Measurements from ENCODE around the gene OTOP2.

Gene OTOP2

GRCh38 chr17:74879308-74879707, 44.8 kb upstream of the OTOP2 start:
- no peaks in the 10 kb centered on the region for H3K79me2 ChIP-seq (ENCODE audit: insufficient read depth, low read length)
- no peak overlapping the region for H3K4me2 ChIP-seq (ENCODE audit: low read depth, low read length, poor library complexity, severe bottlenecking)
- no peak overlapping the region for H3K4me3 ChIP-seq (ENCODE audit: low read length, poor library complexity, severe bottlenecking)
- no peaks in the 10 kb centered on the region for H3K4me1 ChIP-seq (ENCODE audit: insufficient read depth, low read length, poor library complexity, severe bottlenecking)
- no peaks in the 10 kb centered on the region for H3F3A ChIP-seq (ENCODE audit: low read depth)
- H3K9me3 ChIP-seq (ENCODE audit: insufficient read depth, low read depth, low read length): no peaks in the 10 kb centered on the region
- H3K9ac ChIP-seq (ENCODE audit: low read depth, low read length, poor library complexity, severe bottlenecking): no peak overlapping the region
- H3K27me3 ChIP-seq (ENCODE audit: insufficient read depth, low read length, poor library complexity, severe bottlenecking): no peaks in the 10 kb centered on the region
- TF ChIP-seq, protein P1, sequence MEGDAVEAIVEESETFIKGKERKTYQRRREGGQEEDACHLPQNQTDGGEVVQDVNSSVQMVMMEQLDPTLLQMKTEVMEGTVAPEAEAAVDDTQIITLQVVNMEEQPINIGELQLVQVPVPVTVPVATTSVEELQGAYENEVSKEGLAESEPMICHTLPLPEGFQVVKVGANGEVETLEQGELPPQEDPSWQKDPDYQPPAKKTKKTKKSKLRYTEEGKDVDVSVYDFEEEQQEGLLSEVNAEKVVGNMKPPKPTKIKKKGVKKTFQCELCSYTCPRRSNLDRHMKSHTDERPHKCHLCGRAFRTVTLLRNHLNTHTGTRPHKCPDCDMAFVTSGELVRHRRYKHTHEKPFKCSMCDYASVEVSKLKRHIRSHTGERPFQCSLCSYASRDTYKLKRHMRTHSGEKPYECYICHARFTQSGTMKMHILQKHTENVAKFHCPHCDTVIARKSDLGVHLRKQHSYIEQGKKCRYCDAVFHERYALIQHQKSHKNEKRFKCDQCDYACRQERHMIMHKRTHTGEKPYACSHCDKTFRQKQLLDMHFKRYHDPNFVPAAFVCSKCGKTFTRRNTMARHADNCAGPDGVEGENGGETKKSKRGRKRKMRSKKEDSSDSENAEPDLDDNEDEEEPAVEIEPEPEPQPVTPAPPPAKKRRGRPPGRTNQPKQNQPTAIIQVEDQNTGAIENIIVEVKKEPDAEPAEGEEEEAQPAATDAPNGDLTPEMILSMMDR (conservative IDR thresholded peaks at IDR 0.05; ENCODE audit: low read length): no peak
- no peak for TF ChIP-seq EZH2phosphoT487 (IDR thresholded peaks at IDR 0.05; ENCODE audit: borderline replicate concordance)
- H4K20me1 ChIP-seq (ENCODE audit: insufficient read depth, low read length, poor library complexity, severe bottlenecking): no peaks in the 10 kb centered on the region
- H3K36me3 ChIP-seq (ENCODE audit: insufficient read depth, low read length): no peaks in the 10 kb centered on the region
- no peak overlapping the region for H2AFZ ChIP-seq (ENCODE audit: low read length)
- H3K9me2 ChIP-seq (replicated peaks; ENCODE audit: low read depth, low read length): no peaks in the 10 kb centered on the region

DNA sequence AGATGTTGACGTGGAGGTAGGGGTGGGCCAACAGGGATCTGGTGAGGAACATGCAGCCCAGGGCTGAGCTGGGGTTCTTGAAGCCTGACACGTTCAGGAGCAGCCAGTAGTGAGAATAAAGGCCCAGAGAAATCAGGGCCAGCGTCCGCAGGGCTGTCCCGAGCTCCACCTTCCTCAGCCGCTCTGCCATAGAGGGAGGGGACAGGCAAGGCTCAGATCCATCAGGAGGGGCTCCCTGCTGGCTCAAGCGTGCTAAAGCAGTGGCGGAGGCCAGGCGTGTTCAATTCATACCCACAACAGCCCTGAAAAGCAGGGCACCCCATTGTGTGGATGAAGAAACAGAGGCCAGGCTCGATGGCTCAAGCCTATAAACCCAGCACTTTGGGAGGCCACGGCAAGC, 43.0 kb upstream of the OTOP2 start:
- Histone ChIP-seq H3K9me2 (replicated peaks; ENCODE audit: low read depth, low read length) (no peaks in the 10 kb centered on the region), H4K20me1 (ENCODE audit: insufficient read depth, low read length, poor library complexity, severe bottlenecking) (no peaks in the 10 kb centered on the region), H3K79me2 (ENCODE audit: insufficient read depth, low read length) (no peaks in the 10 kb centered on the region), H3K9ac (ENCODE audit: low read depth, low read length, poor library complexity, severe bottlenecking) (no peak overlapping the region), H3K4me2 (ENCODE audit: low read depth, low read length, poor library complexity, severe bottlenecking) (no peak overlapping the region), H3F3A (ENCODE audit: low read depth) (no peaks in the 10 kb centered on the region), H2AFZ (ENCODE audit: low read length) (no peak overlapping the region; the same call in 1 of the 2 replicates), H3K4me1 (ENCODE audit: insufficient read depth, low read length, poor library complexity, severe bottlenecking) (no peaks in the 10 kb centered on the region), H3K4me3 (ENCODE audit: low read length, poor library complexity, severe bottlenecking) (no peak overlapping the region), H3K9me3 (ENCODE audit: insufficient read depth, low read depth, low read length) (no peaks in the 10 kb centered on the region), H3K27me3 (ENCODE audit: insufficient read depth, low read length, poor library complexity, severe bottlenecking) (no peaks in the 10 kb centered on the region), H3K36me3 (ENCODE audit: insufficient read depth, low read length) (no peaks in the 10 kb centered on the region)
- TF ChIP-seq, protein P1 (conservative IDR thresholded peaks at IDR 0.05; ENCODE audit: low read length): no peak
- no peak for TF ChIP-seq EZH2phosphoT487 (IDR thresholded peaks at IDR 0.05; ENCODE audit: borderline replicate concordance)

DNA sequence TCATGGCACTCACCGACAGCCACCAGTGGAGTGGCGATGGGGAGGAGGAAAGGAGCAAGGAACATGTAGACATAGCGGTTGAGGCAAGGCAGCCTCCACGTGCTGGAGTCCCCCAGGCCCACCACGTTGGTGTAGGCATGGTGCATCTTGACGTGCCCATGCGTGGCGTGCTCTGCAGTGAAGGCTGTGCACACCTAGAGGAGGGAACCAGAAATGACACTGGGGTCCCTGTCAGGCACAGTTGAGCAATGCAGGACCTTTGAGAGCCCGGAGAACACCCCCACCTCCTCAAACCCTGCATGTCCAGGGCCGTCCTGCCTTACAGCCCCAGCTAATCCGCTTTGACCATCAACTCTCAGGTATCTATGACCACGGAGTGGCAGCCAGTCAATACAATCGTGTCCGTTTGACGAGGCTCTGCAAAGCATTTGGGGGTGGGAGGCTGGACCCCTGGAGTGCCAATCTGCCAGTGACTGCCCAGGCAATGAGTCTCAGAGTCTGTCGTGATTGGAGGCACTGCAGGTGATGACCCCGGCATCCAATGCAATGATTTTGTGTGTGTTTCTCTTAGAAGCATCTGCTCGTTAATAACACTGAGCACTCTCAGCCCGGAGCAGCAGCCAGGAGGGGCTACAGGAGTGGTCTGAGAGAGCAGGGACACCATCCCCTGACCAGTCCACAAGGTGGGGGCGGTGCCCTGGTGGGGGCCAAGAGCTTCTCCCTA, 41.4 kb upstream of the OTOP2 start:
- no peaks in the 10 kb centered on the region for H3K4me1 ChIP-seq (ENCODE audit: insufficient read depth, low read length, poor library complexity, severe bottlenecking)
- no peak overlapping the region for H2AFZ ChIP-seq (ENCODE audit: low read length)
- no peaks in the 10 kb centered on the region for H3K9me3 ChIP-seq (ENCODE audit: insufficient read depth, low read depth, low read length)
- H3K36me3 ChIP-seq (ENCODE audit: insufficient read depth, low read length): no peaks in the 10 kb centered on the region
- TF ChIP-seq, protein P1 (conservative IDR thresholded peaks at IDR 0.05; ENCODE audit: low read length): no peak
- no peak for TF ChIP-seq EZH2phosphoT487 (IDR thresholded peaks at IDR 0.05; ENCODE audit: borderline replicate concordance)
- no peak overlapping the region for H3K4me2 ChIP-seq (ENCODE audit: low read depth, low read length, poor library complexity, severe bottlenecking)
- no peak overlapping the region for H3K9ac ChIP-seq (ENCODE audit: low read depth, low read length, poor library complexity, severe bottlenecking)
- no peaks in the 10 kb centered on the region for H3F3A ChIP-seq (ENCODE audit: low read depth)
- no peaks in the 10 kb centered on the region for H3K79me2 ChIP-seq (ENCODE audit: insufficient read depth, low read length)
- H3K27me3 ChIP-seq (ENCODE audit: insufficient read depth, low read length, poor library complexity, severe bottlenecking): no peaks in the 10 kb centered on the region
- no peaks in the 10 kb centered on the region for H3K9me2 ChIP-seq (replicated peaks; ENCODE audit: low read depth, low read length)
- no peak overlapping the region for H3K4me3 ChIP-seq (ENCODE audit: low read length, poor library complexity, severe bottlenecking)
- H4K20me1 ChIP-seq (ENCODE audit: insufficient read depth, low read length, poor library complexity, severe bottlenecking): no peaks in the 10 kb centered on the region

Measured in Loucy (cell line).